Endodermal cell (in vitro differentiated cells): Measurements from ENCODE around the gene NOX5. TPM values are rescaled to one million over a fixed set of nuclear protein-coding genes. Genes with fewer than 3 reads are reported as not detected.

ENCODE experiments used
- DNase-seq: peaks from one replicate; pipeline ENCODE4 v3.0.0-alpha.2; 2017
- H3K27ac ChIP-seq: 2 replicates; pipeline ENCODE4 v1.5.1; 2013; ENCODE audit warnings: mild to moderate bottlenecking, low read depth, low read length, moderate library complexity
- H3K27me3 ChIP-seq: 2 replicates; pipeline ENCODE4 v1.6.1; 2013; ENCODE audit warnings: mild to moderate bottlenecking, low read length, moderate library complexity; ENCODE audit not compliant: insufficient read depth, control insufficient read depth, poor library complexity, severe bottlenecking
- H3K36me3 ChIP-seq: 2 replicates; pipeline ENCODE4 v1.7.0; 2013; ENCODE audit warnings: mild to moderate bottlenecking, low read length, moderate library complexity; ENCODE audit not compliant: control insufficient read depth, insufficient read depth
- H3K4me1 ChIP-seq: one replicate; pipeline ENCODE4 v1.7.0; 2013; ENCODE audit warnings: low read length; ENCODE audit not compliant: control insufficient read depth, insufficient read depth
- H3K4me3 ChIP-seq: 2 replicates; pipeline ENCODE4 v1.5.1; 2013; ENCODE audit warnings: mild to moderate bottlenecking, low read length, moderate library complexity
- H3K9ac ChIP-seq: 2 replicates; pipeline ENCODE4 v1.6.1; 2013; ENCODE audit warnings: mild to moderate bottlenecking, low read length, moderate library complexity; ENCODE audit not compliant: poor library complexity, severe bottlenecking; ENCODE audit errors: extremely low read depth
- H3K9me3 ChIP-seq: 2 replicates; pipeline ENCODE4 v1.6.1; 2013; ENCODE audit warnings: mild to moderate bottlenecking, low read length, moderate library complexity; ENCODE audit not compliant: control insufficient read depth
- H3K27ac Mint-ChIP-seq: 2 replicates; pipeline ENCODE4 v1.8.0; 2020; ENCODE audit warnings: mixed read lengths
- H3K27me3 Mint-ChIP-seq: 2 replicates; pipeline ENCODE4 v1.8.0; 2021; ENCODE audit warnings: mild to moderate bottlenecking, mixed read lengths; ENCODE audit not compliant: insufficient read depth
- H3K36me3 Mint-ChIP-seq: 2 replicates; pipeline ENCODE4 v1.8.0; 2020; ENCODE audit warnings: low read depth, mixed read lengths
- H3K4me1 Mint-ChIP-seq: 2 replicates; pipeline ENCODE4 v1.8.0; 2020; ENCODE audit warnings: mixed read lengths
- H3K4me3 Mint-ChIP-seq: 2 replicates; pipeline ENCODE4 v1.8.0; 2020; ENCODE audit warnings: mild to moderate bottlenecking, moderate library complexity, mixed read lengths
- H3K9me3 Mint-ChIP-seq: 2 replicates; pipeline ENCODE4 v1.8.0; 2020; ENCODE audit warnings: mild to moderate bottlenecking, mixed read lengths
- CTCF ChIP-seq: fragments of 200-600 bp; sonication (generic); conservative IDR thresholded peaks from 2 replicates; pipeline ENCODE4 v1.5.0; 2021; ENCODE audit warnings: antibody characterized with exemption, mild to moderate bottlenecking
- WGBS, 2 experiments: methylation state at CpG; one replicate each; pipeline versions ENCODE4 v1.1.5 to v1.1.7; 2013; ENCODE audit warnings: missing lambda C conversion rate in 2 of 2, mixed read lengths in 1 of 2; ENCODE audit not compliant: insufficient coverage in 1 of 2, insufficient read length in 1 of 2; 5-methylcytosine and 5-hydroxymethylcytosine counted together
- total RNA-seq, 2 donors: library from RNA; stranded (reverse); fragmentation: NEBNext Ultra II Directional in 1 of 2; extraction: Animal tissue kit (Norgen Biotek cat#: 25700) in 1 of 2; gene quantifications; 2 replicates in 1 of 2; 3 replicates in 1 of 2; pipeline ENCODE4 v1.2.1, GENCODE V29; 2021

NOX5 gene
- total RNA-seq, 2 donors from 2014 or later: not detected

- no peaks in the 10 kb centered on the region for H3K36me3 ChIP-seq
- H3K4me3 Mint-ChIP-seq: no peak overlapping the region
- no peak overlapping the region for H3K27ac Mint-ChIP-seq
- no peaks in the 10 kb centered on the region for H3K27me3 ChIP-seq
- H3K27ac ChIP-seq: no peak overlapping the region
- no peaks in the 10 kb centered on the region for H3K36me3 Mint-ChIP-seq
- H3K4me1 ChIP-seq: peaks cover 2% of the 10 kb centered on the region
- peaks cover 34% of the 10 kb centered on the region for H3K9me3 Mint-ChIP-seq
- H3K4me1 Mint-ChIP-seq: peaks cover 21% of the 10 kb centered on the region
- H3K27me3 Mint-ChIP-seq: peaks cover 5% of the 10 kb centered on the region
- H3K9ac ChIP-seq: no peak overlapping the region
- 69 to 76% methylated on average over 6 to 7 of the region's 7 CpGs for WGBS, 2 experiments
- H3K9me3 ChIP-seq: peaks cover 16% of the 10 kb centered on the region
- H3K4me3 ChIP-seq: peak overlapping the region; percentile 21
- no peak for DNase-seq
- no peak for TF ChIP-seq CTCF
Measured at GRCh38 chr15:68990231-68990991, 24.1 kb upstream of the NOX5 start.

GRCh38 chr15:68990992-68991500 is 23.4 kb upstream of the NOX5 start:
- Mint-ChIP-seq H3K36me3 (no peaks in the 10 kb centered on the region), H3K27me3 (peaks cover 5% of the 10 kb centered on the region), H3K4me1 (peaks cover 21% of the 10 kb centered on the region), H3K9me3 (peaks cover 34% of the 10 kb centered on the region), H3K4me3 (no peak overlapping the region), H3K27ac (no peak overlapping the region)
- Histone ChIP-seq H3K9ac (no peak overlapping the region), H3K4me1 (peaks cover 2% of the 10 kb centered on the region), H3K27ac (no peak overlapping the region), H3K9me3 (peaks cover 16% of the 10 kb centered on the region), H3K27me3 (no peaks in the 10 kb centered on the region), H3K4me3 (peak overlapping the region; percentile 21), H3K36me3 (no peaks in the 10 kb centered on the region)
- no peak for TF ChIP-seq CTCF
- 79 to 89% methylated on average over 3 to 5 of the region's 5 CpGs for WGBS, 2 experiments
- no peak for DNase-seq

GRCh38 chr15:68991723-68992122 is 22.8 kb upstream of the NOX5 start:
- no peaks in the 10 kb centered on the region for H3K36me3 Mint-ChIP-seq
- H3K27ac ChIP-seq: no peak overlapping the region

More at GRCh38 chr15:68991723-68992122, 22.8 kb upstream of the NOX5 start:
- no peak for TF ChIP-seq CTCF
- Histone ChIP-seq H3K36me3 (no peaks in the 10 kb centered on the region), H3K4me1 (peaks cover 2% of the 10 kb centered on the region), H3K27me3 (no peaks in the 10 kb centered on the region), H3K9me3 (peaks cover 16% of the 10 kb centered on the region), H3K4me3 (no peak overlapping the region), H3K9ac (no peak overlapping the region)
- H3K9me3 Mint-ChIP-seq: peaks cover 34% of the 10 kb centered on the region
- no peak overlapping the region for H3K27ac Mint-ChIP-seq
- no peak overlapping the region for H3K4me3 Mint-ChIP-seq
- peaks cover 5% of the 10 kb centered on the region for H3K27me3 Mint-ChIP-seq
- DNase-seq: no peak
- WGBS, 2 experiments: 72 to 76% methylated on average over 3 to 4 of the region's 4 CpGs
- peaks cover 21% of the 10 kb centered on the region for H3K4me1 Mint-ChIP-seq
